HepG2 (cell line): ENCODE measurements around the gene CPVL. TPM values are rescaled to one million over a fixed set of nuclear protein-coding genes. Genes with fewer than 3 reads are reported as not detected.

Experiments used
- CBX2 ChIP-seq, 2 experiments: fragments of 200-600 bp in 1 of 2; sonication (generic); formaldehyde crosslinking in 1 of 2; IDR thresholded peaks; 2 replicates each; pipeline versions ENCODE4 v1.7.0 to v1.8.1; 2018 to 2022; ENCODE audit warnings: low read depth in 2 of 2, low read length in 1 of 2, mild to moderate bottlenecking in 1 of 2, missing genetic modification reagents in 1 of 2
- IRF2 ChIP-seq: IDR thresholded peaks from 2 replicates; pipeline ENCODE4 v1.6.1; 2018; ENCODE audit warnings: missing genetic modification reagents, missing compliant biosample characterization
- NFAT5 ChIP-seq: sonication (generic); formaldehyde crosslinking; IDR thresholded peaks from 2 replicates; pipeline ENCODE4 v1.4.0; 2020; ENCODE audit warnings: missing genetic modification reagents
- NFRKB ChIP-seq: fragments of 450-650 bp; IDR thresholded peaks from 2 replicates; pipeline ENCODE4 v1.6.1; 2017
- STAT6 ChIP-seq: sonication (generic); formaldehyde crosslinking; IDR thresholded peaks from 2 replicates; pipeline ENCODE4 v1.4.0; 2020; ENCODE audit warnings: missing genetic modification reagents, mild to moderate bottlenecking, borderline replicate concordance
- ZBTB38 ChIP-seq: sonication (generic); formaldehyde crosslinking; IDR thresholded peaks from 2 replicates; pipeline ENCODE4 v1.5.1; 2020; ENCODE audit warnings: mild to moderate bottlenecking, missing genetic modification reagents
- ZFYVE20 ChIP-seq: sonication (generic); formaldehyde crosslinking; IDR thresholded peaks from 2 replicates; pipeline ENCODE4 v1.8.0; 2023; ENCODE audit warnings: low read depth, mild to moderate bottlenecking, moderate library complexity, missing genetic modification reagents, borderline replicate concordance
- ZNF414 ChIP-seq: sonication (generic); formaldehyde crosslinking; IDR thresholded peaks from 2 replicates; pipeline ENCODE4 v1.5.0; 2020; ENCODE audit warnings: missing genetic modification reagents
- ZNF460 ChIP-seq: sonication (generic); formaldehyde crosslinking; IDR thresholded peaks from 2 replicates; pipeline ENCODE4 v1.5.1; 2020; ENCODE audit warnings: missing genetic modification reagents, mild to moderate bottlenecking, borderline replicate concordance
- ZNF720 ChIP-seq: sonication (generic); formaldehyde crosslinking; IDR thresholded peaks from 2 replicates; pipeline ENCODE4 v1.4.0; 2020; ENCODE audit warnings: missing genetic modification reagents
- polyA plus RNA-seq, 8 experiments: library from polyadenylated mRNA; depleted of rRNA in 3 of 8; stranded (reverse) in 7 of 8; unstranded in 1 of 8; fragments of >200 nt; fragmentation: Illumina TruSeq in 4 of 8; extraction: Trizol in 4 of 8; gene quantifications; 2 replicates each; pipeline versions ENCODE4 v1.2.1 to v1.2.3, GENCODE V29; 2011 to 2016; ENCODE audit warnings: low read depth in 4 of 8, missing spikeins in 1 of 8, mixed read lengths in 1 of 8; ENCODE audit not compliant: insufficient read depth in 1 of 8
- total RNA-seq, 5 experiments: library from RNA; depleted of rRNA; stranded (reverse); fragments of >200 nt; fragmentation: Illumina TruSeq; extraction: Trizol; gene quantifications; 2 replicates each; pipeline ENCODE4 v1.2.3, GENCODE V29; 2016; ENCODE audit warnings: low read depth in 1 of 5
- TF ChIP-seq, protein P1 (sequence below): sonication (generic); formaldehyde crosslinking; IDR thresholded peaks from 2 replicates; pipeline ENCODE4 v1.4.0; 2020; ENCODE audit warnings: mild to moderate bottlenecking, missing genetic modification reagents

Gene CPVL
- total and polyA plus RNA-seq, 2 of the 13 experiments (the other 11 are each of a cell fraction or from before 2014, with no cell fraction given), result 59.2 to 294 TPM

DNA sequence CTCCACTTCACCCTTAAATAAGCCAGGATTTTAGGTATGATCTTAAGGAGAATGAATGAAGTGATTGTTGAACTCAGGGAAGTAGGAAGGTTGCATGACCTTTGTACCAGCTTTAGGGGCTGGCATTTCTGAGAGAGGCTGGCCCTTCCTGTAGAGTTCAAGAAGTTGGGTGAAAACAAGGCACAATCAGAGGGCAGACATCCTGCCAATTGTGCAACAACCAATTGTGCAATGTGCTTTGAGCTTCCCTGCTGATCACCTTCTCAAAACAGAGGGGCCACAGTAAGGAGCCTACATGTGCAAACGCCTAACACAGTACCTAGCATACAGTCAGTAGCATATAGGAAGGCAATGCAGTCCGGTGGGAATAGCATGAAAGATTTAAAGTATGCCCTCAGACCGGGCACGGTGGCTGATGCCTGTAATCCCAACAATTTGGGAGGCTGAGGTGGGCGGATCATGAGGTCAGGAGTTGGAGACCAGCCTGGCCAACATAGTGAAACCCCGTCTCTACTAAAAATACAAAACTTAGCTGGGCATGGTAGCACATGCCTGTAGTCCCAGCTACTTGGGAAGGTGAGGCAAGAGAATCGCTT lies 5.4 kb downstream of the CPVL start (continued):
- TF ChIP-seq ZNF414 (CRISPR knock-in tag) (peak; percentile 51; the same call in 1 of the 2 replicates), STAT6 (CRISPR knock-in tag) (no peak), CBX2 (IDR thresholded peaks at IDR 0.05; ENCODE audit: low read depth, low read length) (no peak), CBX2 (CRISPR knock-in tag; IDR thresholded peaks at IDR 0.05; ENCODE audit: low read depth) (no peak), ZBTB38 (CRISPR knock-in tag) (peak; percentile 53; the same call in 1 of the 2 replicates), NFAT5 (CRISPR knock-in tag) (no peak), ZFYVE20 (CRISPR knock-in tag) (no peak), IRF2 (CRISPR knock-in tag) (peak; percentile 94), NFRKB (no peak), ZNF720 (CRISPR knock-in tag) (0 out of 2 replicates have a peak, but pooled peaks have one; percentile 78), ZNF460 (CRISPR knock-in tag) (peak; percentile 19; the same call in 1 of the 2 replicates)
- TF ChIP-seq, protein P1, sequence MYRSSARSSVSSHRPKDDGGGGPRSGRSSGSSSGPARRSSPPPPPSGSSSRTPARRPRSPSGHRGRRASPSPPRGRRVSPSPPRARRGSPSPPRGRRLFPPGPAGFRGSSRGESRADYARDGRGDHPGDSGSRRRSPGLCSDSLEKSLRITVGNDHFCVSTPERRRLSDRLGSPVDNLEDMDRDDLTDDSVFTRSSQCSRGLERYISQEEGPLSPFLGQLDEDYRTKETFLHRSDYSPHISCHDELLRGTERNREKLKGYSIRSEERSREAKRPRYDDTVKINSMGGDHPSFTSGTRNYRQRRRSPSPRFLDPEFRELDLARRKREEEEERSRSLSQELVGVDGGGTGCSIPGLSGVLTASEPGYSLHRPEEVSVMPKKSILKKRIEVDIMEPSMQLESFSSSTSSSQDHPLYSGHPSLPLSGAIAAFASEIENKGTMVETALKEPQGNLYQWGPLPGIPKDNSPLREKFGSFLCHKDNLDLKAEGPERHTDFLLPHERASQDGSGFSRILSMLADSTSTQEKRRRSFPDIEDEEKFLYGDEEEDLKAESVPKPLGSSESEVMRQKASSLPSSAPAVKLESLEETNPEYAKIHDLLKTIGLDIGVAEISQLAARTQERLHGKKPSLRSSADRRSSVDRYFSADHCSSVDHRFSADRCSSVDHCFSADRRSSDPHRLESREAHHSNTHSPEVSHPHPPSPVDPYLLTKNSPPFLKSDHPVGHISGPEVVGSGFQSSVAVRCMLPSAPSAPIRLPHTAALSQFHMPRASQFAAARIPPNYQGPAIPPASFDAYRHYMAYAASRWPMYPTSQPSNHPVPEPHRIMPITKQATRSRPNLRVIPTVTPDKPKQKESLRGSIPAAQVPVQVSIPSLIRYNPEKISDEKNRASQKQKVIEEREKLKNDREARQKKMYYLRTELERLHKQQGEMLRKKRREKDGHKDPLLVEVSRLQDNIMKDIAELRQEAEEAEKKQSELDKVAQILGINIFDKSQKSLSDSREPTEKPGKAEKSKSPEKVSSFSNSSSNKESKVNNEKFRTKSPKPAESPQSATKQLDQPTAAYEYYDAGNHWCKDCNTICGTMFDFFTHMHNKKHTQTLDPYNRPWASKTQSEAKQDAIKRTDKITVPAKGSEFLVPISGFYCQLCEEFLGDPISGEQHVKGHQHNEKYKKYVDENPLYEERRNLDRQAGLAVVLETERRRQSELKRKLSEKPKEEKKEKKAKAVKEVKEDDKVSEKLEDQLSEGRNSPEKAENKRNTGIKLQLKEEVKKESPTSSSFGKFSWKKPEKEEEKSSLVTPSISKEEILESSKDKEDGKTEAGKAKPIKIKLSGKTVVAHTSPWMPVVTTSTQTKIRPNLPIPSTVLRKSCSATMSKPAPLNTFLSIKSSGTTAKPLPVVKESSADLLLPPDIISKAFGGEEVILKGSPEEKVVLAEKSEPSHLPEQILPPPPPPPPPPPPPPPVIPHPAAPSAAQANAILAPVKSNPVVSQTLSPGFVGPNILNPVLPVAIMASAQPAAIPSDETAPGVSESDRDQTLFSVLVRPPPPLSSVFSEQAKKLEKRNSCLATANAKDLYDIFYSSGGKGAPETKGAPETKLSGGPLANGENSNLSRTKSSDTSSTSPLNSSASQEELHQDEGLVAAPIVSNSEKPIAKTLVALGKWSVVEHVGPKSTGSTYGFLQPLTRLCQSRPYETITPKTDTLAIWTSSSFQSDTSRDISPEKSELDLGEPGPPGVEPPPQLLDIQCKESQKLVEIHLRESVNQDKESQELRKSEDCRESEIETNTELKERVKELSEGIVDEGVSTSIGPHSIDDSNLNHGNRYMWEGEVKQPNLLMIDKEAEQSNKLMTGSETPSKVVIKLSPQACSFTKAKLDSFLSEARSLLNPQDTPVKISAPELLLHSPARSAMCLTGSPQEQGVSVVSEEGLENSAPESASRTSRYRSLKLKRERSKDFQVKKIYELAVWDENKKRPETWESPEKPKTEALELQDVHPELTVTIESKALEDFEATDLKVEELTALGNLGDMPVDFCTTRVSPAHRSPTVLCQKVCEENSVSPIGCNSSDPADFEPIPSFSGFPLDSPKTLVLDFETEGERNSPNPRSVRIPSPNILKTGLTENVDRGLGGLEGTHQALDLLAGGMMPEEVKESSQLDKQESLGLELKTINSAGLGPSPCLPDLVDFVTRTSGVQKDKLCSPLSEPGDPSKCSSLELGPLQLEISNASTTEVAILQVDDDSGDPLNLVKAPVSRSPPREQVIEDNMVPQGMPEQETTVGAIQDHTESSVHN, result peak; percentile 63; the same call in 1 of the 2 replicates
